HG02642 (cell line): ENCODE data around the gene GPR107.

ENCODE experiments used
- ATAC-seq: cut with Tn5 transposase; IDR thresholded peaks from one replicate; pipeline ENCODE4 v1.9.1; 2021; ENCODE audit warnings: mild to moderate bottlenecking; ENCODE audit not compliant: unreplicated experiment, poor library complexity

GPR107 gene

DNA sequence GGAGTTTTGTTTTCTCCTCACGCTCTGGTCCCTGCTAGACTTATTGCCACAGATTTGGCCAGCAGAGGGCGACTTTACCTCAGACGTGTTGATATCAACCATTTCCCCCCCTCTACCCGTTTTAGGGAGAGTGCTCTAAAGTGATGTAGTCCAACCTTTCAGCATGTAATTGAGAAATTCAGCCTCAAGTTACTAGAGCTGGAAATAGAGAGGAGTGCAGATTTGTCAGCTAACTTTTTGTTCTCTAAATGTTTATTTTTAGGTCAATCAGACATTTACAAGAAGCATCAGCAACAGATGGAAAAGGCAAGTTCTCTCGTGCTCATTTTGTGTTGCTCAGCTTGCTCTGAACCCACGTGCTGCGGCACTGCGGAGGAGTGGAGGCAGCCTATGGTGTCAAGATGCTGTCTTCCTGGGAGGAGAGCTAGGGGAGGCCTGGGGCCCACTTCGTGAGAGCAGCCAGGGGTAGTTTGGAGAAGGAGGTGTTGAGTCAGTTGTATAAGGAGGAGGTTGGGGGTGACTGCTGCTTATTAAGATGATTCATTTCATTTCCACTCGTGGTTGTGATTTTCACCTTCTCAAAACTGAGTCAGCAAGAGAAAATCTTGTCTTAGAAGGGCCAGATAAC lies 53.6 kb downstream of the GPR107 start:
- ATAC-seq = peak; percentile 60

DNA sequence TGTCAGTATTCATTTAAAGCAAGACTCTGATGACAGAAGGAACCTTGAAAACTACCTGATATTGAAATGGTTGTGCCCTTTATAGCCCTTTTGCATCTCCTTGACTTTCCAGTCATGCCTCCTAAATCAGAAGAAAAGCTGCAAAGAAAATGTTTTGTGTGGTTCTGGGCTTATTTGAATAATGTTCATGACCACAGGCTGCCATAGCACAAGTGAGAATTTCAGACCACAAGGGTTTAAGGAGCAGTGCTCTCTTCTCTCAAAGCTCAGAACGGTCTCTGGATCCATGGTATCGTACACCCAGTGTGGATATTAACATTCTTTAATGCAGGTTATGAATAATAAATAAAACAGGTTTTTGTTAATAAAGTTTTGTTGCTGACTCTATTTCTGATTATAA lies 54.2 kb downstream of the GPR107 start:
- ATAC-seq = no peak

DNA sequence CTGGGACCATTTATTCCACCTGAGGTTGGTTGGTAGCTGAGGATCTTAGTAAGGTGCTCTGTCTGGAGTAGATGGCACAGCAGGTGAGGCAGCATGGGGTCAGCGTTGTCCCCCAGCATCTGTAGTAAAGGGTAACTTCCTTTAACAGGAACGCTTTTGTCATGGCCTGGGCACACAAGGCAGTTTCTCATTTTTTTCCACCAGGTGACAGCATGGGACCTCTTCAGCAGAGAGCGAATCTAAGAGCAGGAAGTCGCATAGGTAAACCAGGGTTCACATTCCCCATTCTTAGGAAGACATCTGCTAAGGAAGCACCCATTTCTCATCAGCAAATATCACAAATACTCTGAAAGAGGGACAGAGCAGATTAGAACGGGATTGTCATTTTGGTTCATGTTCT lies 56.5 kb downstream of the GPR107 start:
- ATAC-seq = no peak

DNA sequence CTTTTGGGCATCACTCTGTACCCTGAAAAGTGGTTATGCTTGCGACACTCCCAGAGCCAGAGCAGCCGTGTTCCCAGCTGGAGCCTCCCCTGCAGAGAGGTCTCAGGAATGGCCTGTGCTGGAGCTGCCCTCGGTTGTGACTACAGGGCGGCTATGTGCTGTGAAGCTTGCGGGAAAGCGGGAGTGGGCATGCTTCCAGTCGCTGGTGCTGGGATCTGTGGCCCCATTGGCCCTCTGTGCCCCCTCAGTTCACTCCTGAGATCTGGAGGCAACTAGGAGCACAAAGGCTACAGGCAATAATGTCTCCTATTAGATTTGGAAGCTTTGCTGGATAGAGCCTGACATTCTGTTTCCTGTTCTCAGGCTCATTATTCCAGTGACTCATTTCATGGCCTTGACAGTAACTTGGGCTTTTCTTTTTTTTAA lies 56.9 kb downstream of the GPR107 start:
- ATAC-seq = no peak

DNA sequence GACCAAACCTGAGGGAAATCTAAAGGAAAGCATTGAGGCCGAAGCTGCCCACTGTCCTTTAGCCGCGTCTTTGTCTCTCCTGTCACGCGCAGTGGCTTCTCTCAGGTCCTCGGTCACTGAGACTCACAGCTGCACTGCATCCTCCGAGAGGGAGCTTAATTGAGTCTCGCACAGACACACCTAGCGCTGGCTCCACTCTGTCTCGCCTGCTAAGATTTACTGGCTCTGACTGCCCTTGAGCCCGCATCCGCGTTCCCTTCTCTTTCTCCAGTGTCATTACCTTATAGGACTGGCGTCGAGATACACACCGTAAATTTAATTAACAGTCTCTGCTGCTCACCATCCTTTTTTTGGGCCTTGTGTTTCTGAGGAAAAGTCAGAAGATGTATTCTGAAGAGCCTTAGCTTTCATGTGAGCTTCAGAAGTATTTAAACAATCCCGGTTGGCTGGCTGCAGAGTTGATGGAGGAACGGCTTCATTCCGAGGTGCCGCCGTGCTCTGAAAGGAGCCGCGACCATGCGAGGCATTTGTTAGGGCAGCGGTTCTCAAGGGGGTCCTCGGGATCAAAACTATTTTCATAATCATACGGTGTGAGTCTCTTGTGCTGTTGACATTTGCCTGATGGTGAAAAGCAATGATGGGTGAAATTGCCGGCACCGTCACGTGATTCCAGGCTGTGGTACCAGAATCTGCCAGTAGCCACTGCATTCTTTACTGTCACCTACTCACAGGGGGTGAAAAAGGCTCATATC lies 58.3 kb downstream of the GPR107 start:
- ATAC-seq = no peak

DNA sequence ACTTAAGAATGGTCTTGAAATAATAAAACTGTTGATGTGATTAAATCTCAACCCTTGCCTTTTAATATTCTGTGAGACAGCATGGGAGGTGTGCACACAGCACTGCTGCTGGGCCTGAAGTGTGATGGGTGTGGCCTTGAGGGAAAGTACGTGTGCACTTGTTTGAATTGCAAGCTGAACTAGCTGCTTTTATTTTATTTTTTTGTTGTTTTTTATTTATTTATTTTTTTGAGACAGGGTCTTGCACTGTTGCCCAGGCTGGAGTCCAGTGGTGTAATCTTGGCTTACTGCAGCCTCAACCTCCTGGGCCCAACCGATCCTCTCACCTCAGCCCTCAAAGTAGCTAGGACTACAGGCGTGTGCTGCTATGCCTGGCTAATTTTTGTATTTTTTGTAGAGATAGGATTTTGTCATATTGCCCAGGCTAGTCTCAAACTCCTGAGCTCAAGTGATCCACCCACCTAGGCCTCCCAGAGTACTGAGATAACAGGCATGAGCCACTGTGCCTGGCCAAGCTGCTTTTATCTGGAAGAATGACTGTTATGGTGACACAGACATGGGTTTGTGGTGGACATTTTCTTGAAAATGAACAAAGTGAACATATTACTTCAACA lies 58.9 kb downstream of the GPR107 start:
- ATAC-seq = no peak

DNA sequence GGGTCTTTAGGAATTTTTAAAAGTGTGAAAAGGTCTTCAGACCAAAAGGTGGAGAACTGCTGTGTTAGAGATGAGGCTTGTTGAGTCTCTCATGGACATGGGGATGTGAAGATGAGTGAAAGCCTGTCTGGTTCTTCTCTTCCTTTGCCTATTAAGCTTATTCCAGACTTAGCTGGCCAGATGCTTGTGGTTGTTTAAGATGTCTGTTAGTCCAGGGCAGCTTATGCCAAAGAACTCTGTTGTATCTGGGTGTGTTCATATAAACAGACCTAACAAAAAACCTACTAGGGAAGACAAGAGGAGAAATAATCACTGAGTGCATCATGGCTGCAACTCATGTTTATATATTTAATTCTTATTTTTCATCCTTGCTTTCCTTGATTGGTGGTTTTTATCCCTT lies 61.0 kb downstream of the GPR107 start:
- ATAC-seq = no peak

DNA sequence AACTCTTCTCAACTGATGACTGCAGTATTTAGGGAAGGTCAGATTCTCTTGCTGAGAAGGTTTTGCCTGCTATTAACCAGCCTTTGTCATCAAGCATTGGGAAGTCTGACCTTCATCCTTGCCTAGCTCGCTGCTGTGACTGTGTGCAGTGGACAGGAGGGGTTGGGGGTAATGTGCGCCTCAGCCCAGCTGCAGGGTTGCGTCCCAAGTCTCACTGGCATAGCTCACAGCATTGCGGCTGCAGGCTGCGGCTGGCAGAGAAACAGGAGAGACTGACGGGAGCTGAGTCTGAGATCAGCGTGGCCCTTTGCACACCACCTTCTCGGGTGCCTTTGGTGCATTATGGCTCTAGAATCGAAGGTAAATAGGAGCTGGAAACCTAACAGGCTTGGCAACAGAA lies 62.6 kb downstream of the GPR107 start:
- no peak for ATAC-seq

DNA sequence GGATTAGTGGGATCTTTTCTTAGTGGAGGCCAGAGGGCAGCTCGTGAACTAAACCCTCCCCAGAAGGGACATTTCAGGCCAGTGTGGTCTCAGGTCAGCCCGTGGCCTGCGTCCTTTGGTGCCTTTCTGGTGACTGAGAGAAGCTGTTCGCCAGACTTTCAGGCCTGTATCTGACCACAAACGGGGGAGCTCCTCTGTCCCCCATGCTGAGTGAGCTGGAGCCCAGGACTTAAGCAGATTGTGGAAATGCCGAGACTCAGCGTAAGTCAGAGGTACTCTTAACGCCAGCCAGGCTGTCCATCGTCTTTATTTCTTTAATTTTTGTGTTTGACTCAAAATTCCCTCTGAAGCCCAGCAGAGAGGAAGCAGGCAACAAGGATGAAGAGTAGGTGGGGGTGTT lies 63.7 kb downstream of the GPR107 start:
- no peak for ATAC-seq

DNA sequence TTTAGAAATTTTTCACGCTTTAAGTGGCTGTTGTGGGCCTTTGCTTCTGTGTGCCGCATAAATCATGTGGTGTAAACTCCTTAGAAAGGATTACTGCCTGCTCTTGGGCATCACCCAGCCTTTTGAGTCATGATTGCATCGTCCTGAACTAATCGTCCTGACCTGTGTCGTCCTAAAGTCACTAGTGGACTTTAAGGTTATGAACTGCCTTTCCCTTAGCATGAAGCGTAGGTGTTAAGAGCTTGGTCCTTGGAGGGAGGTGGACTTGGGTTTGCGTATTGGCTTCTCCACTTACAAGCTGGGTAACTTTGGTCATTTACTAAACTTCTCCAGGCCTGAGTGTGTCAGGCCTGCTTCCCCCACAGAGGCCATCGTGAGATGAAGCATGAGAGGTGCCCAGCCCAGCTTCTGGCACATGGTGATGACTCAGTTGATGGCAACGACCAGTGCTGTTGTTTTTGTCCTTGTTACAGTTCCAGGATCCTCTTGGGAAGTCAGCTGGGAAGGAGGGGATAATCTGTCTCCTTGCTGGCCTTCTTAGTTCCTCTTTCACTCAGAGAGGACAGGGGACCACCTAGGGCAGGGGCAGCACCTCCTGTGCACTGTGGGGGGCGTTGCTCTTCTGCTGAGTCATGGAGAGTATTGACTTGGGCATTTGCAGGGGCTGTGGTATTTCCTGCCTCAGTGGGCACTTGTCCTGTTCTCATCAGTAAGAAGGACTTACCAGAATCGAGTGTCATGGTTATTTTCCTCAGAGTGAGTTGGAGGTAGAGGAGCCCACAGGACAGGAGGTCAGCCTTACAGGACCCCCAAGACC lies 64.3 kb downstream of the GPR107 start:
- ATAC-seq = no peak

DNA sequence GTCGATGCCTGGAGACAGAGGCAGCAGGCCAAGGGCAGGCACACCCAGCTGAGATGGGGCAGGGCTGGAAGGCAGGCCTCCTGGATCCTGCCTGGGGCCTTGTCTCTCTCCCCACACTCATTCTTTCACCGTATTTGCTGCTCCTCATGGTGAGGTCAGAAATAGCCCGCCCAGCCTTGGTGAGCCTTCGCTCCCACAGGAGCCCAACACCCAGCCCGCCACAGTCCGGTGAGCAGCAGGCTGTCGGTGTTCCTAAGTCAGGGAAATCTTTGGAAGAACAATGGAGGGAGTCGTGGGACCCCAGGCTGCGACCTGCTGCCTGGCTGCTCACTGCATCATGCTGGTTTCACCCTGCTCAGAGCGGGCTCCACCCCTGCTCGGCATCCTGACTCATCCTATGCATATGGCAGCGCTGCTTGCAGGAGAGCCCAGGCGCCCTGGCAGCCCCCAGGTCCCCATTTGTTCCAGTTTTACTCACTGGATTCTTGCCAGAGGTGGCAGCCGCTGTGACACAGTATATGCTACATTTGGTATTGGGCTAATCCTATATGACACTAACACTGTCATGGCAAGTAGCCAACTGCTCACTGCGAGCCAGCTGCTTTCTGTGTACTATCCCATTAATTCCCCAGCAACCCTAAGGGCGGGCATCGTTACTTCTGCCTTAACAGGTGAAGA lies 65.3 kb downstream of the GPR107 start:
- ATAC-seq = no peak

DNA sequence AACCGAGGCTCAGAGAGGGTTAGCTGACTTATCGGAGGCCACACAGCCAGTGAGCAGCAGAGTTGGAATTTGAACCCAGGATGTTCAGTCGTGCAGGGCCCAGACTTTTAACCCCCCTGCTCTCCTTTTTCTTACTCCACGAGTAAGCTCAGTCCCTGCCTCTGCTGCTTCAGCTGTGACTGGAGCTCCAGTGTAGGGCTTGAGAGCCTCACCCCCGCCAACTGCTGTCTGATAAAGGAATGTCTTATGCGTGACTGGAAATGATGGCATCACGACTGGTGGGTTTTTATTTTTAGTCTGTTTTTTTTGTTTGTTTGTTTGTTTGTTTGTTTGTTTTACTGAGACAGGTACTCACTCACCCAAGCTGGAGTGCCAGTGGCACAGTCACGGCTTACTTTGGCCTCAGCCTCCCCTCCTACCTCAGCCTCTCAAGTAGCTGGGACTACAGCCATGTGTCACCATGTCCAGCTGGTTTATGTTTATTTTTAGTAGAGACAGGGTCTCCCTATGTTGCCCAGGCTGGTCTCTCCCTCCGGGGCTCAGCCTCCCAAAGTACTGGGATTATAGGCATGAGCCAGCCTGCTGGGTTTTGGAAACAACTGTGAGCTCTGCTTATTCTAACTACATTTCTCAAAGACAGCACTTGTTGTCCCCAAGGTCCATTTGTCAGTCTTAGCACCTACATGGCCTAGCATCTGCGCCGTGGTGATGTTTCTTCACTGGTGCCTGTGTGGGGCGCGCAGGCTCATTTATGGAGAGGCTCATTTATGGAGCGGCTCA lies 66.0 kb downstream of the GPR107 start:
- ATAC-seq = no peak

DNA sequence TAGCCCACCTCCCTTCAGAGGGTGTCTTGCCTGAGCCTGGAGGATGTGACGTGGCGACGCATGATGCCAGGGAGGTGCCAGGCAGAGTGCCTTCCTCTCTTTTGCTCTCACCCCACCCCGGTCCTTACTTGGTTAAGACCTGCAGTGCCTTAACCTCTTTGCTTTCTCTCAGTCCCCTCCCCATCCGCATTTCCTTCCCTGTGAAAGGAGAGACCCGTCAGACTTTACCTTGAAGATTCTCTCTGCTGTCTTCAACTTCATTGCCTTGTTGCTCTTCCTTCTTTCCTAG lies 66.5 kb downstream of the GPR107 start:
- no peak for ATAC-seq

DNA sequence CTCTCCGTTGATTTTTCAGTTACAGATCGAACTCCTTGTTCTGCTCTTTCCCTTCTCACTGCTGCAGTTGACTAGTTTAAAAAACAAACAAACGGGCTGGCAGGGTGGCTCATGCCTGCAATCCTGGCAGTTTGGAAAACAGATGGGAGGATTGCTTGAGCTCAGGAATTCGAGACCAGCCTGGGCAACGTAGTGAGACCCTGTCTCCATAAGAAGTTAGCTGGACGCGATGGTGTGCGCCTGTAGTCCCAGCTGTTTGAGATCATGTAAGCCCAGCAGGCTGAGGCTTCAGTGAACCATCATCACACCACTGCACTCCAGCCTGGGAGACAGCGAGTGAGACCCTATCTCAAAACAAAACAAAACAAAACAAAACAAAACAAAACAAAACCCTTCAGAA lies 67.1 kb downstream of the GPR107 start:
- ATAC-seq = no peak

DNA sequence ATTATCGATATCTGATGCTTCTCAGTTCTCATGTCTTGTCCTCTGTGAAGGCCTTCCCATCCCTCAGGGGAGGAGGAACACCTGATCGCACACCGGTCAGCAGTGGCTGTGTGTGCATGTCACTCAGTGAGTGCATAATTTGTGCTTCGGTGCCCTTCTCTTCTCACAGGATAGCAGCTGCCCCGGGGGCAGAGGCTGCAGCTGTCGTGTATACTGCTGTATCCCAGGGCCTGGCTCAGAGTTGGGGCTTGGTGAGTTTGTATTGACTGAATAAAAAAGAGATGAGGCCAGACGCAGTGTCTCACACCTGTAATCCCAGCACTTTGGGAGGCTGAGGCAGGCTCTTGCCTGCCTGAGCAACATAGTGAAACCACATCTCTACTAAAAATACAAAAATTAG lies 68.8 kb downstream of the GPR107 start:
- no peak for ATAC-seq

DNA sequence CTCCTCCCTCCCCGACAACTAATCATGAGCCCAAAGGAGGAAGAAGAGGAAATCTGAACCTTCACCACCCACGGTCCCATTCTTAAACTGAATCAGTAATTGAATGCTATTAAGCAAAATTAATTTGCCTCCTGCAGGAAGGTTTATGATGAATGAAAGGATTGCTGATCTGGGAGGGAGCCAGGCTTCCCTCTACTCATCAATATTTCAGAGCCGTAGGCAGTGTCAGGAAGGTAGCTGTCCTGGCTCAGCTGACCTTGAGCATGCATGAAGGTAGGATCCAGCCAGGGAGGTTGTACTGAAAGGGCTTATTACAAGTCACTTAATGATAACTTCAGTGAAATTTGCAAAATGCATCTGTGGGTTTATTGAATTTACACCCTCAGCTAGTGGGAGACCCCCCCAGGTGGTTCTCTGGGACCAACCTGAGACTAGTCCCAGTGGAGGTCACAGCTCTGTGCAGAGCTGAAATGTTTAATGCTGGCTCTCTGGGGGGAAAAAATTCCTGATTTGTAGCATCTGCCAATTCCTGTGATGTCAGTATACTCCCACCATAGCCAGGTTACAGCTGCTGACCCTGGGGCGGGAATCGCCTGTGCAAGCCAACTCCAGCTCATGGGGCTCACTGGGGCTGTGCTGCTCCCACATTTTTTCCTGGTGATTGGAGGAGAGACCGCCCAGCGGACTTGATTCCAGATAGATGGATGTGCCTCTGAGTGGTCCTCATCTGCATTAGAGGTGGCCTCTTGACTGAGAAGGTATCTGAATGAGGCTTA lies 70.6 kb downstream of the GPR107 start:
- no peak for ATAC-seq

DNA sequence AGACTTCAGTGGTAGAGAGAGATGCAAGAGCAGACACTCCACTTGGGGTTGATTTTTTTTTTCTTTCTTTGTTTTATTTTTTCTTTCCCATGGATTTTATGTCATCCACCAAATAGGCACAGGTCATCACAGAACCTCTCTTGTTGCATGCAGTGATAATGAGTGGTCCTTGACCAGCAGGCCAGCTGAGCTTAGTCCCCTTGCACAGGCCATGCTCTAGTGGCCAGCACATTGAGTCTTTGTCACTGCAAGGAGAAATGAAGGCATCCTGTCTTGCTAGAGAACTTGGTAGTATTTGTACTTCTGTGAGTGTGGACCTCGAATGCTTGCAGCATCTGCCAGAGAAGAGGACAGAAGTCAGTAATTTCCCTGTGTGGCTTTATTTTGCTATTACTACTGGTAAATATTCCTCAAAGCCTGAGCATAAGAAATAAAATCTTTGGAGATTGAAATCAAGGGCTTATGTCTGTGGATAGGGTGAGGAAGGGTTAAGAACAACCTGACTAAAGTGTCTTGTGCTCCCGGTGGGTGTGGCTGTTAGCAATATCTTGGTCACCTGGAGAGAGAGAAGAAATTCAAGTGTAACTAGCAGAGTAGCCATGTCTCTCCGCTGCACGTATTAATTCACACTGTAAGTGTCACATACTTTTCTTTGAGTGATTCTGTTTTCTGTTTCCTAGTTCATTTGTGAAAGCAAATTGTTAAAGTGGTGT lies 73.2 kb downstream of the GPR107 start:
- ATAC-seq = no peak

DNA sequence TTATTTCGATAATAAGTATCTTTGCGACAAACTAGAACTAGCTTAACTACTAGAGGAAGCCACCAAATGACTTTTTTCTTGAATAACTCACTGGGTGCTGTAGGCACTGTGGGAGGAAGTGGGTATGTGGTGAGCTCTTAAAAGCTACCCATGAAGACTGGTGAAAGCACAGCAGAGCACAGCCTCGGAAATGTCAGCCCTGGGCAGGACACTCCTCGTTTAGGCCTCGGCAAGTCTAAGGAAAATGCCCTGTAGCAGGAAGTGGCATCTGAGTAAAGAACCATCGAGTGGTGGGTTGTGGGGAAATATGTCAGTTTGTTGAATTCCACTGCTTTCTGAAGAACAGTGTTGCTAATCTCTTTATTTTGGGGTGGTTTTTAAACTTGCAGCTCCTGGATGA lies 74.5 kb downstream of the GPR107 start:
- peak; percentile 45 for ATAC-seq
